Osteocyte (in vitro differentiated cells): ENCODE results near the gene SAMD4A. TPM values are rescaled to one million over a fixed set of nuclear protein-coding genes. Genes with fewer than 3 reads are reported as not detected.
A peak's percentile ranks its signal among the peaks of the same experiment; 100 is the strongest.

ENCODE experiments used
- DNase-seq: peaks from one replicate; pipeline ENCODE4 v3.0.0; 2021; ENCODE audit warnings: mixed read lengths; ENCODE audit not compliant: unreplicated experiment; ENCODE audit errors: extremely low spot score
- H3K27ac Mint-ChIP-seq: one replicate; pipeline ENCODE4 v1.8.0; 2021; ENCODE audit warnings: mild to moderate bottlenecking, mixed read lengths; ENCODE audit not compliant: unreplicated experiment
- H3K27me3 Mint-ChIP-seq: one replicate; pipeline ENCODE4 v1.8.0; 2021; ENCODE audit warnings: mixed read lengths; ENCODE audit not compliant: unreplicated experiment
- H3K36me3 Mint-ChIP-seq: one replicate; pipeline ENCODE4 v1.8.0; 2021; ENCODE audit warnings: mixed read lengths; ENCODE audit not compliant: unreplicated experiment
- H3K4me1 Mint-ChIP-seq: one replicate; pipeline ENCODE4 v1.8.0; 2021; ENCODE audit warnings: mixed read lengths; ENCODE audit not compliant: unreplicated experiment
- H3K4me3 Mint-ChIP-seq: one replicate; pipeline ENCODE4 v1.8.0; 2021; ENCODE audit warnings: mild to moderate bottlenecking, moderate library complexity, mixed read lengths; ENCODE audit not compliant: unreplicated experiment
- H3K9me3 Mint-ChIP-seq: one replicate; pipeline ENCODE4 v1.8.0; 2021; ENCODE audit warnings: mixed read lengths; ENCODE audit not compliant: unreplicated experiment
- total RNA-seq: library from RNA; stranded (reverse); gene quantifications from 2 replicates; pipeline ENCODE4 v1.2.1, GENCODE V29; 2021
- TF ChIP-seq, protein P1 (sequence below): fragments of 200-600 bp; sonication (generic); IDR thresholded peaks from 2 replicates; pipeline ENCODE4 v1.5.0; 2021; ENCODE audit warnings: antibody characterized with exemption, mild to moderate bottlenecking, moderate library complexity

The SAMD4A gene
- total RNA-seq, 1 donor from 2014 or later: 39.1 TPM

GRCh38 chr14:54702014-54702491, 135.1 kb downstream of the SAMD4A start:
- peak; percentile 75 for DNase-seq
- TF ChIP-seq, protein P1, sequence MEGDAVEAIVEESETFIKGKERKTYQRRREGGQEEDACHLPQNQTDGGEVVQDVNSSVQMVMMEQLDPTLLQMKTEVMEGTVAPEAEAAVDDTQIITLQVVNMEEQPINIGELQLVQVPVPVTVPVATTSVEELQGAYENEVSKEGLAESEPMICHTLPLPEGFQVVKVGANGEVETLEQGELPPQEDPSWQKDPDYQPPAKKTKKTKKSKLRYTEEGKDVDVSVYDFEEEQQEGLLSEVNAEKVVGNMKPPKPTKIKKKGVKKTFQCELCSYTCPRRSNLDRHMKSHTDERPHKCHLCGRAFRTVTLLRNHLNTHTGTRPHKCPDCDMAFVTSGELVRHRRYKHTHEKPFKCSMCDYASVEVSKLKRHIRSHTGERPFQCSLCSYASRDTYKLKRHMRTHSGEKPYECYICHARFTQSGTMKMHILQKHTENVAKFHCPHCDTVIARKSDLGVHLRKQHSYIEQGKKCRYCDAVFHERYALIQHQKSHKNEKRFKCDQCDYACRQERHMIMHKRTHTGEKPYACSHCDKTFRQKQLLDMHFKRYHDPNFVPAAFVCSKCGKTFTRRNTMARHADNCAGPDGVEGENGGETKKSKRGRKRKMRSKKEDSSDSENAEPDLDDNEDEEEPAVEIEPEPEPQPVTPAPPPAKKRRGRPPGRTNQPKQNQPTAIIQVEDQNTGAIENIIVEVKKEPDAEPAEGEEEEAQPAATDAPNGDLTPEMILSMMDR: no peak
- H3K4me3 Mint-ChIP-seq: no peak overlapping the region
- H3K4me1 Mint-ChIP-seq: peaks cover 8% of the 10 kb centered on the region
- no peaks in the 10 kb centered on the region for H3K9me3 Mint-ChIP-seq
- no peaks in the 10 kb centered on the region for H3K27me3 Mint-ChIP-seq
- no peak overlapping the region for H3K27ac Mint-ChIP-seq
- H3K36me3 Mint-ChIP-seq: no peaks in the 10 kb centered on the region

DNA sequence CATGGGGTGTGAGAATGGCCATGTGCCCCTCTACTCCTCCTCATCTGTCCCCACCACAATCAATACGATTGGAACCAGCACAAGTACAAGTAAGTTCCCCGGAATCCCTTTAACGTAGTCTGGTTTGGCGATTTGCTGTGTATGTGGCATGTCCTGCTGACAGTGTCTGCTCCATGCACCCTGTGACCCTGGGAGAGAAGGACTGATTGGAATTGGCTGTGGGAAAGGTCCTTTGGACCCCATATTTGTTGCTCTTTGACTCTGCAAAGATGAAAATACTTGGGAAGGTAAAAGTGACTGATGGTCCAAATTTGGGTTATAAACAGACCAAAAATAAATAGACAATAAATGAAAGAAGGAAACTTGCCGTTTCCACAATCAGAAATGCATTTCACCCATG, 135.6 kb downstream of the SAMD4A start:
- H3K4me3 Mint-ChIP-seq: no peak overlapping the region
- H3K9me3 Mint-ChIP-seq: no peaks in the 10 kb centered on the region
- no peaks in the 10 kb centered on the region for H3K27me3 Mint-ChIP-seq
- no peak for DNase-seq
- H3K4me1 Mint-ChIP-seq: peaks cover 8% of the 10 kb centered on the region
- H3K36me3 Mint-ChIP-seq: no peaks in the 10 kb centered on the region
- no peak overlapping the region for H3K27ac Mint-ChIP-seq
- TF ChIP-seq, protein P1: no peak

DNA sequence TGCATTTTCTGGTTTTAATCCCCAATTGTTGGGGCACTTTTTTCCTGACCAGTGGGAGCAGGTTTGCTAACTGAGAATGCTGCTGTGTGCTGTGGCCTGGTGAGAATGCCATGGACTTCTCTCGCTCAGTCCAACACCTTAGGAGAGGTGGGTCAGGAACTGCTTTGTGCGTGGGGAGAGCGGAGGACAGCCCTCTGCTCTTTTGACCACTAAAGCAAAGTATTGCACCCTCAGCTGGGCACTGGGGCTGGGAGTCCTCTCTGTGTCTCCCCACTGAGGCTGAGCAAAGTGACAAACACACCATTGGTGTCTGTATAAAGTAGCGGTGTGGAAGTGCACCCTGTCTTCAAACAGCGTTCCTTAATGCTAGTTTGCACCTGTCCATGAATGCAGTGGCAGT, 136.2 kb downstream of the SAMD4A start:
- no peaks in the 10 kb centered on the region for H3K36me3 Mint-ChIP-seq
- H3K4me1 Mint-ChIP-seq: peaks cover 8% of the 10 kb centered on the region
- H3K27ac Mint-ChIP-seq: no peak overlapping the region
- H3K4me3 Mint-ChIP-seq: no peak overlapping the region
- H3K27me3 Mint-ChIP-seq: no peaks in the 10 kb centered on the region
- DNase-seq: no peak
- TF ChIP-seq, protein P1: no peak
- no peaks in the 10 kb centered on the region for H3K9me3 Mint-ChIP-seq

DNA sequence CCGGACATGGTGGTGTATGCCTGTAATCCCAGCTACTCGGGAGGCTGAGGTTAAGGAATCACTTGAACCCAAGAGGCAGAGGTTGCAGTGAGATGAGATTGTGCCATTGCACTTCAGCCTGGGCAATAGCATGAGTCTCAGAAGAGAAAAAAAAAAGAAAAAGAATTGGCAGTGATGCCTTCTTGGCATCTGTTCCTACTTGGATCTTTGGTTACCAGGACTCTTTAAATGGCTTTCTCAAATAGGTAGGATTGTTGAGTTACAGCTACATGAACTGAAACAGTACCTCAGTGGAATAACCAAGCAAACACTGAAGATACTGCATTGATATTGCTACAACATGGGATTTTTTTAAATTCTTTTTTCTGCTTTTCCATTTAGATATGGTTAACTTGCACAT, 136.8 kb downstream of the SAMD4A start:
- TF ChIP-seq, protein P1: no peak
- no peak for DNase-seq
- Mint-ChIP-seq H3K27ac (no peak overlapping the region), H3K4me3 (no peak overlapping the region), H3K36me3 (no peaks in the 10 kb centered on the region), H3K9me3 (no peaks in the 10 kb centered on the region), H3K27me3 (no peaks in the 10 kb centered on the region), H3K4me1 (peaks cover 6% of the 10 kb centered on the region)

DNA sequence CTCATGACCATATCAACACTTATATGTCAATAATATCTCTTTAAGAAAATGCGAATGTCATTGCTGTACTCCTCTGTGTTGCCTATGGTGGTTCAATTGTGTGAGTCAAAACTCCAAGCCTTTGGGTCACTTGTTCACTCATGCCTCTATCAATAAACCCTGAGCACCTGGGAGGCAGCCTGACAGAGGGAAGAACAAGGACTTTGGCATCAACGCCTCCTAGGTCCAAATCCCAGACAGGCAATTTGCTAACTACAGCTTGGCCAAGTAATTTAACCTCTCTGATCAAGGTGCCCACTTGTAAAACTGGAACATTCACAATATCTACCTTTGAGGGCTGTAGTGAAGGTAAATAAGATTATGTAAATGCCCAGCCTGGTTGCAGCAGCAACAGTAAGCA, 137.8 kb downstream of the SAMD4A start:
- H3K27me3 Mint-ChIP-seq: no peaks in the 10 kb centered on the region
- no peaks in the 10 kb centered on the region for H3K4me1 Mint-ChIP-seq
- TF ChIP-seq, protein P1: no peak
- H3K4me3 Mint-ChIP-seq: no peak overlapping the region
- no peaks in the 10 kb centered on the region for H3K36me3 Mint-ChIP-seq
- H3K9me3 Mint-ChIP-seq: no peaks in the 10 kb centered on the region
- no peak overlapping the region for H3K27ac Mint-ChIP-seq
- no peak for DNase-seq
